HepG2 (cell line): ENCODE measurements around the gene GPR17. TPM values are rescaled to one million over a fixed set of nuclear protein-coding genes. Genes with fewer than 3 reads are reported as not detected.

ENCODE experiments used
- ATAC-seq: fragments of 200-7000 bp; cut with Tn5 transposase; 3 replicates; pipeline ENCODE4 v1.9.1; 2020; ENCODE audit warnings: mild to moderate bottlenecking, moderate library complexity
- BruUV-seq: library from RNA; stranded (reverse); fragments of 400-500 nt; replicated peaks from 2 replicates; lab custom pipeline; 2021; lab: Mats Ljungman, UMichigan
- CTCF ChIA-PET: fragments of 300-600 bp; formaldehyde crosslinking; extraction: SDS; loops from one replicate; lab custom pipeline; 2021; ENCODE audit warnings: low total read pairs, inconsistent platforms, low intra/inter-chr PET ratio; lab: Yijun Ruan, JAX
- POLR2A ChIA-PET: fragments of 350-600 bp; sonication (Branson Sonifier 250); formaldehyde crosslinking; loops from one replicate; lab custom pipeline; 2020; ENCODE audit warnings: antibody characterized with exemption, inconsistent platforms; lab: Yijun Ruan, JAX
- DNase-seq: peaks from one replicate; pipeline ENCODE4 v3.0.0-alpha.2; 2015; ENCODE audit warnings: low spot score
- FAIRE-seq: peaks from 3 replicates; lab custom pipeline; 2011; peaks lifted over from hg19 to GRCh38; lab: Jason Lieb, UNC
- H2AFZ ChIP-seq: one replicate; pipeline ENCODE4 v1.6.1; 2011; ENCODE audit warnings: low read length, inconsistent platforms
- H3K27ac ChIP-seq: fragments of 300-600 bp; 3 replicates; pipeline ENCODE4 v1.8.0; 2011; ENCODE audit warnings: mixed run types, mild to moderate bottlenecking, mixed read lengths, low read length, inconsistent platforms; ENCODE audit not compliant: insufficient read depth; ENCODE audit errors: extremely low read length
- H3K27me3 ChIP-seq, 2 experiments: fragments of 200-600 bp in 1 of 2; 2 replicates in 1 of 2; 3 replicates in 1 of 2; pipeline versions ENCODE4 v1.6.0 to v1.8.0; 2011; ENCODE audit warnings: low read length in 2 of 2, mild to moderate bottlenecking in 2 of 2, moderate library complexity in 2 of 2, inconsistent platforms in 1 of 2; ENCODE audit not compliant: insufficient read depth in 2 of 2, control insufficient read depth in 1 of 2
- H3K36me3 ChIP-seq, 2 experiments: fragments of 200-600 bp in 1 of 2; replicated peaks in 1 of 2; 2 replicates in 1 of 2; 3 replicates in 1 of 2; pipeline versions ENCODE4 v1.5.1 to v1.8.0; 2011; ENCODE audit warnings: low read length in 2 of 2, inconsistent platforms in 1 of 2; ENCODE audit not compliant: insufficient read depth in 2 of 2, control insufficient read depth in 1 of 2
- H3K4me1 ChIP-seq: 2 replicates; pipeline ENCODE4 v1.5.1; 2012; ENCODE audit warnings: low read length, inconsistent platforms; ENCODE audit not compliant: insufficient read depth
- H3K4me2 ChIP-seq: 2 replicates; pipeline ENCODE4 v1.6.0; 2011; ENCODE audit warnings: low read depth, low read length, inconsistent platforms
- H3K4me3 ChIP-seq, 3 experiments: fragments of 200-600 bp in 1 of 3; sonication (generic), shearing (Covaris generic) in 1 of 3; replicated peaks in 1 of 3; 2 replicates each; pipeline ENCODE4 v1.5.1; 2011 to 2016; ENCODE audit warnings: low read length in 3 of 3, inconsistent platforms in 2 of 3, low read depth in 2 of 3, mild to moderate bottlenecking in 2 of 3, control low read depth in 1 of 3, mixed read lengths in 1 of 3; ENCODE audit not compliant: insufficient read depth in 1 of 3
- H3K79me2 ChIP-seq: one replicate; pipeline ENCODE4 v1.6.1; 2011; ENCODE audit warnings: low read length, inconsistent platforms; ENCODE audit not compliant: insufficient read depth
- H3K9ac ChIP-seq: 2 replicates; pipeline ENCODE4 v1.6.0; 2011; ENCODE audit warnings: mild to moderate bottlenecking, low read depth, low read length, inconsistent platforms; ENCODE audit not compliant: insufficient read depth
- H3K9me3 ChIP-seq: 2 replicates; pipeline ENCODE4 v1.5.1; 2012; ENCODE audit warnings: mild to moderate bottlenecking, low read length
- H4K20me1 ChIP-seq: 2 replicates; pipeline ENCODE4 v1.6.0; 2011; ENCODE audit warnings: inconsistent platforms, mild to moderate bottlenecking, low read length, moderate library complexity; ENCODE audit not compliant: insufficient read depth
- EED ChIP-seq: sonication (generic); formaldehyde crosslinking; IDR thresholded peaks from 2 replicates; pipeline ENCODE4 v1.5.0; 2020; ENCODE audit warnings: mild to moderate bottlenecking, missing genetic modification reagents
- NFIC ChIP-seq: IDR thresholded peaks from 2 replicates; pipeline ENCODE4 v1.6.1; 2012; ENCODE audit warnings: mild to moderate bottlenecking, low read length, inconsistent platforms
- STAG1 ChIP-seq: sonication (generic); formaldehyde crosslinking; IDR thresholded peaks from 2 replicates; pipeline ENCODE4 v1.4.0; 2020; ENCODE audit warnings: missing genetic modification reagents
- TBX2 ChIP-seq: sonication (generic); formaldehyde crosslinking; IDR thresholded peaks from 2 replicates; pipeline ENCODE4 v1.5.0; 2020; ENCODE audit warnings: missing genetic modification reagents, mild to moderate bottlenecking, borderline replicate concordance
- TCF7 ChIP-seq: sonication (generic); IDR thresholded peaks from 2 replicates; pipeline ENCODE4 v1.6.1; 2016; ENCODE audit warnings: antibody characterized with exemption, low read depth
- ZNF317 ChIP-seq: sonication (generic); formaldehyde crosslinking; IDR thresholded peaks from 2 replicates; pipeline ENCODE4 v1.5.0; 2020; ENCODE audit warnings: mild to moderate bottlenecking, missing genetic modification reagents
- ZNF570 ChIP-seq: sonication (generic); formaldehyde crosslinking; IDR thresholded peaks from 2 replicates; pipeline ENCODE4 v1.4.0; 2020; ENCODE audit warnings: mild to moderate bottlenecking, missing genetic modification reagents, borderline replicate concordance
- ZNF761 ChIP-seq: sonication (generic); formaldehyde crosslinking; conservative IDR thresholded peaks from 2 replicates; pipeline ENCODE4 v1.4.0; 2020; ENCODE audit warnings: mild to moderate bottlenecking, missing genetic modification reagents
- ZNF773 ChIP-seq: sonication (generic); formaldehyde crosslinking; IDR thresholded peaks from 2 replicates; pipeline ENCODE4 v1.4.0; 2020; ENCODE audit warnings: missing genetic modification reagents, borderline replicate concordance
- WGBS: methylation state at CpG from one replicate; pipeline ENCODE4 v1.1.6; 2017; ENCODE audit warnings: low lambda C conversion rate; 5-methylcytosine and 5-hydroxymethylcytosine counted together
- in situ Hi-C: cut with HindIII; loops from 2 replicates; pipeline ENCODE4 v1.10.0; 2017; ENCODE audit warnings: low pct_unique_long_range_greater_than_20kb; ENCODE audit not compliant: extremely low pct_ligation_motif_present
- intact Hi-C: fragments of 100-400 bp; cut with micrococcal nuclease; formaldehyde crosslinking; loops from one replicate; pipeline ENCODE4 v1.10.0; 2022; ENCODE audit not compliant: unreplicated experiment
- polyA plus RNA-seq, 8 experiments: library from polyadenylated mRNA; depleted of rRNA in 3 of 8; stranded (reverse) in 7 of 8; unstranded in 1 of 8; fragments of >200 nt; fragmentation: Illumina TruSeq in 4 of 8; extraction: Trizol in 4 of 8; gene quantifications; 2 replicates each; pipeline versions ENCODE4 v1.2.1 to v1.2.3, GENCODE V29; 2011 to 2016; ENCODE audit warnings: low read depth in 4 of 8, missing spikeins in 1 of 8, mixed read lengths in 1 of 8; ENCODE audit not compliant: insufficient read depth in 1 of 8
- total RNA-seq, 5 experiments: library from RNA; depleted of rRNA; stranded (reverse); fragments of >200 nt; fragmentation: Illumina TruSeq; extraction: Trizol; gene quantifications; 2 replicates each; pipeline ENCODE4 v1.2.3, GENCODE V29; 2016; ENCODE audit warnings: low read depth in 1 of 5
- TF ChIP-seq, protein P1 (sequence below): sonication (generic); formaldehyde crosslinking; IDR thresholded peaks from 2 replicates; pipeline ENCODE4 v1.5.0; 2020; ENCODE audit warnings: mild to moderate bottlenecking, missing genetic modification reagents, moderate library complexity
- TF ChIP-seq, protein P2 (sequence below): IDR thresholded peaks from 2 replicates; pipeline ENCODE4 v1.6.1; 2016; ENCODE audit warnings: low read depth

Gene GPR17
- total and polyA plus RNA-seq, 2 of the 13 experiments (the other 11 are each of a cell fraction or from before 2014, with no cell fraction given), result not detected

DNA sequence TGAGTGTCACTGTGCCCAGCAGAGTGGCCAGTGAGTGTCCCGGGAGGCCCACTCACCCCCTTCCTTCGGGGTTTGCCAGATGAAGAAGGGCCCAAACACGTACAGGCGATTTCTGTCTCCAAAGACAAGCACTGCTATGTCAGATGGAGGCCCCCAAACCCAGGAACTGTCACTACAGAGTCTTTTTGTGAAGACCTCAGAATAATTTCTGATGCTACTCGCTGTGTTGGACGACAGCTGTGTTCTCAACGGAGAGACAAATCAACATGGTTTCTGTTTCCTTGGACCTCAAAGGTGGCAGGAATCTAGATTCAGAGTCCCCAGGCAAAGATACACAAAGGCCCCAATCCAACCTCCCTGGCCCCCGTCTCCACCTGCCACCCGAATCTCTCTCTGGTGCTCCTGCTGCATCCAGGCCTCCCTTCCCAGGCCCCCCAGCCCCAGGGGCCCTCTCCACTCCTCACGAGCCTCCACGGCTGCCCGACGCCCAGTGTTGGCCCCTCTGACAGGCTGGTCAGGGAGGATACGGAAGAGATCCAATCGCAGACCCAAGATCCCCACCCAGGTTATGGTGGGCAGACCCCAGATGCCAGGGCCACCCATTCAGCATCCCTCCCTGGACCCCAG is 2.4 kb upstream of the GPR17 start:
- Histone ChIP-seq H3K4me1 (peaks cover 68% of the 10 kb centered on the region), H3K36me3 (no peaks in the 10 kb centered on the region), H3K9ac (no peak overlapping the region), H3K4me2 (no peak overlapping the region), H3K79me2 (no peaks in the 10 kb centered on the region), H4K20me1 (no peaks in the 10 kb centered on the region), H3K27me3 (peaks cover 8 to 61% of the 10 kb centered on the region in 2 experiments), H3K27ac (no peak overlapping the region), H3K4me3 (no peak overlapping the region), H2AFZ (no peak overlapping the region), H3K9me3 (no peaks in the 10 kb centered on the region)
- intact Hi-C loops (loop anchor here (10.0 kb wide), 1 partner anchor 109 kb away; the partner anchor contains the start of gene MYO7B), in situ Hi-C loops (no loop called here)
- TF ChIP-seq TCF7, result no peak
- TF ChIP-seq TBX2 (CRISPR knock-in tag), result 0 out of 2 replicates have a peak, but pooled peaks have one; percentile 22
- TF ChIP-seq EED (CRISPR knock-in tag), result 0 out of 2 replicates have a peak, but pooled peaks have one; percentile 28
- POLR2A ChIA-PET, result no interaction called here
- 54% methylated on average over 15 of the region's 15 CpGs for WGBS
- BruUV-seq, result no TSS peak
- ATAC-seq, result no peak
- DNase-seq, result no peak
- no peak for FAIRE-seq
- CTCF ChIA-PET, result no interaction called here

- DNase-seq (no peak), ATAC-seq (no peak), FAIRE-seq (no peak)
- H3K79me2 ChIP-seq, result no peaks in the 10 kb centered on the region
- no peak overlapping the region for H3K27ac ChIP-seq
- no TSS peak for BruUV-seq
- in situ Hi-C loops, result no loop called here
- WGBS, result 66% methylated on average over 17 of the region's 19 CpGs
- no peaks in the 10 kb centered on the region for H3K9me3 ChIP-seq
- no peak overlapping the region for H2AFZ ChIP-seq
- intact Hi-C loops, result loop anchor here (10.0 kb wide), 1 partner anchor 110 kb away; the partner anchor contains the start of gene MYO7B
- no peak overlapping the region for H3K4me2 ChIP-seq
- H3K27me3 ChIP-seq, result peaks cover 6 to 53% of the 10 kb centered on the region in 2 experiments
- no peaks in the 10 kb centered on the region for H4K20me1 ChIP-seq
- ChIA-PET CTCF (no interaction called here), POLR2A (no interaction called here)
- H3K9ac ChIP-seq, result no peak overlapping the region
- H3K4me1 ChIP-seq, result peaks cover 67% of the 10 kb centered on the region
- H3K36me3 ChIP-seq, result no peaks in the 10 kb centered on the region
- no peak overlapping the region for H3K4me3 ChIP-seq
- no peak for TF ChIP-seq ZNF317 (CRISPR knock-in tag)
- TF ChIP-seq ZNF570 (CRISPR knock-in tag), result no peak
- 0 out of 2 replicates have a peak, but pooled peaks have one; percentile 20 for TF ChIP-seq STAG1 (CRISPR knock-in tag)
- TF ChIP-seq NFIC, result no peak
- TF ChIP-seq, protein P1, sequence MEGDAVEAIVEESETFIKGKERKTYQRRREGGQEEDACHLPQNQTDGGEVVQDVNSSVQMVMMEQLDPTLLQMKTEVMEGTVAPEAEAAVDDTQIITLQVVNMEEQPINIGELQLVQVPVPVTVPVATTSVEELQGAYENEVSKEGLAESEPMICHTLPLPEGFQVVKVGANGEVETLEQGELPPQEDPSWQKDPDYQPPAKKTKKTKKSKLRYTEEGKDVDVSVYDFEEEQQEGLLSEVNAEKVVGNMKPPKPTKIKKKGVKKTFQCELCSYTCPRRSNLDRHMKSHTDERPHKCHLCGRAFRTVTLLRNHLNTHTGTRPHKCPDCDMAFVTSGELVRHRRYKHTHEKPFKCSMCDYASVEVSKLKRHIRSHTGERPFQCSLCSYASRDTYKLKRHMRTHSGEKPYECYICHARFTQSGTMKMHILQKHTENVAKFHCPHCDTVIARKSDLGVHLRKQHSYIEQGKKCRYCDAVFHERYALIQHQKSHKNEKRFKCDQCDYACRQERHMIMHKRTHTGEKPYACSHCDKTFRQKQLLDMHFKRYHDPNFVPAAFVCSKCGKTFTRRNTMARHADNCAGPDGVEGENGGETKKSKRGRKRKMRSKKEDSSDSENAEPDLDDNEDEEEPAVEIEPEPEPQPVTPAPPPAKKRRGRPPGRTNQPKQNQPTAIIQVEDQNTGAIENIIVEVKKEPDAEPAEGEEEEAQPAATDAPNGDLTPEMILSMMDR (CRISPR knock-in tag), result peak; percentile 56
- TF ChIP-seq, protein P2, sequence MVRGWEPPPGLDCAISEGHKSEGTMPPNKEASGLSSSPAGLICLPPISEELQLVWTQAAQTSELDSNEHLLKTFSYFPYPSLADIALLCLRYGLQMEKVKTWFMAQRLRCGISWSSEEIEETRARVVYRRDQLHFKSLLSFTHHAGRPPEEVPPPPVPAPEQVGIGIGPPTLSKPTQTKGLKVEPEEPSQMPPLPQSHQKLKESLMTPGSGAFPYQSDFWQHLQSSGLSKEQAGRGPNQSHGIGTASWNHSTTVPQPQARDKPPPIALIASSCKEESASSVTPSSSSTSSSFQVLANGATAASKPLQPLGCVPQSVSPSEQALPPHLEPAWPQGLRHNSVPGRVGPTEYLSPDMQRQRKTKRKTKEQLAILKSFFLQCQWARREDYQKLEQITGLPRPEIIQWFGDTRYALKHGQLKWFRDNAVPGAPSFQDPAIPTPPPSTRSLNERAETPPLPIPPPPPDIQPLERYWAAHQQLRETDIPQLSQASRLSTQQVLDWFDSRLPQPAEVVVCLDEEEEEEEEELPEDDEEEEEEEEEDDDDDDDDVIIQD (CRISPR knock-in tag), result no peak
- TF ChIP-seq ZNF761 (CRISPR knock-in tag), result 0 out of 2 replicates have a peak, but pooled peaks have one; percentile 35
- no peak for TF ChIP-seq ZNF773 (CRISPR knock-in tag)
Measured at GRCh38 chr2:127644066-127645025, 1.6 kb upstream of the GPR17 start.
